Brain microvascular endothelial cell (primary cell): Measurements from ENCODE around the gene CTXN1.

Source experiments
- DNase-seq: peaks from one replicate; pipeline ENCODE4 v3.0.0-alpha.2; 2020
- H3K27ac ChIP-seq: fragments of 250-450 bp; sonication (Bioruptor Pico); 2 replicates; pipeline ENCODE4 v1.5.1; 2020; ENCODE audit warnings: mild to moderate bottlenecking, moderate library complexity
- H3K27me3 ChIP-seq: fragments of 250-450 bp; sonication (Bioruptor Pico); replicated peaks from 2 replicates; pipeline ENCODE4 v1.5.1; 2020; ENCODE audit warnings: mild to moderate bottlenecking
- H3K36me3 ChIP-seq: fragments of 250-450 bp; sonication (Bioruptor Pico); replicated peaks from 2 replicates; pipeline ENCODE4 v1.5.1; 2020; ENCODE audit warnings: mild to moderate bottlenecking
- H3K4me3 ChIP-seq: 2 replicates; pipeline ENCODE4 v1.5.1; 2011; ENCODE audit warnings: low read depth, mild to moderate bottlenecking, control low read depth, low read length, moderate library complexity
- CTCF ChIP-seq: IDR thresholded peaks from 2 replicates; pipeline ENCODE4 v1.5.1; 2011; ENCODE audit warnings: low read depth, mild to moderate bottlenecking, moderate library complexity, low read length, control low read depth, inconsistent platforms; ENCODE audit errors: missing control alignments
- in situ Hi-C: cut with HindIII; loops from 2 replicates; pipeline ENCODE4 v1.10.0; 2017; ENCODE audit warnings: low sequenced_read_pairs, low pct_ligation_motif_present

Gene CTXN1

GRCh38 chr19:7942981-7943443, 17.1 kb upstream of the CTXN1 start:
- Histone ChIP-seq H3K4me3 (peak overlapping the region; percentile 96), H3K27ac (peak overlapping the region; percentile 95), H3K36me3 (peaks cover 17% of the 10 kb centered on the region), H3K27me3 (no peaks in the 10 kb centered on the region)
- in situ Hi-C loops: no loop called here
- no peak for TF ChIP-seq CTCF
- DNase-seq: no peak

GRCh38 chr19:7941895-7942596, 16.1 kb upstream of the CTXN1 start:
- Histone ChIP-seq H3K4me3 (no peak overlapping the region), H3K27ac (no peak overlapping the region), H3K36me3 (peaks cover 23% of the 10 kb centered on the region), H3K27me3 (no peaks in the 10 kb centered on the region)
- DNase-seq: no peak
- TF ChIP-seq CTCF: no peak
- in situ Hi-C loops: no loop called here

GRCh38 chr19:7940841-7941240, 14.9 kb upstream of the CTXN1 start:
- H3K27ac ChIP-seq: no peak overlapping the region
- DNase-seq: no peak
- H3K36me3 ChIP-seq: peaks cover 35% of the 10 kb centered on the region
- no peaks in the 10 kb centered on the region for H3K27me3 ChIP-seq
- H3K4me3 ChIP-seq: no peak overlapping the region
- in situ Hi-C loops: no loop called here
- TF ChIP-seq CTCF: no peak

- no peak for DNase-seq
- TF ChIP-seq CTCF: no peak
- H3K36me3 ChIP-seq: peaks cover 71% of the 10 kb centered on the region
- H3K27me3 ChIP-seq: no peaks in the 10 kb centered on the region
- no peak overlapping the region for H3K4me3 ChIP-seq
- in situ Hi-C loops: no loop called here
- H3K27ac ChIP-seq: no peak overlapping the region
Measured at GRCh38 chr19:7934766-7935165, 8.8 kb upstream of the CTXN1 start.

- no peak for DNase-seq
- TF ChIP-seq CTCF: no peak
- H3K27me3 ChIP-seq: no peaks in the 10 kb centered on the region
- in situ Hi-C loops: no loop called here
- H3K4me3 ChIP-seq: no peak overlapping the region
- H3K27ac ChIP-seq: no peak overlapping the region
- peaks cover 70% of the 10 kb centered on the region for H3K36me3 ChIP-seq
Measured at GRCh38 chr19:7933828-7934725, 8.1 kb upstream of the CTXN1 start.
